RWPE1 (cell line): ENCODE data around the gene ZBTB4.
"Not testable (repeated sequence)": the region's sequence is repeated elsewhere in the genome, so short reads cannot be mapped to it uniquely, and the experiment has no call there.

Experiments used
- CTCF ChIA-PET: fragments of 350-600 bp; sonication (Branson Sonifier 250); formaldehyde crosslinking; extraction: SDS; loops from one replicate; lab custom pipeline; 2021; lab: Yijun Ruan, JAX
- POLR2A ChIA-PET: fragments of 400-600 bp; formaldehyde crosslinking; extraction: SDS; loops from one replicate; lab custom pipeline; 2020; ENCODE audit warnings: antibody characterized with exemption; ENCODE audit not compliant: low non-redundant PET; lab: Yijun Ruan, JAX
- DNase-seq: peaks from one replicate; pipeline ENCODE4 v3.0.0; 2012; ENCODE audit warnings: low spot score
- H3K27ac ChIP-seq: fragments of 450-650 bp; 2 replicates; pipeline ENCODE4 v1.5.1; 2017
- CTCF ChIP-seq: fragments of 450-650 bp; conservative IDR thresholded peaks from 2 replicates; pipeline ENCODE4 v1.5.1; 2017; ENCODE audit warnings: low read depth, mild to moderate bottlenecking

Gene ZBTB4

GRCh38 chr17:7475764-7476422, 3.5 kb downstream of the ZBTB4 start:
- peak; percentile 41 for DNase-seq
- POLR2A ChIA-PET: interaction anchor here (0.6 to 1.2 kb wide), 3 partner anchors 12 to 114 kb away, joined by 4 to 5 read pairs (median 4); partner anchors contain the start of gene SOX15
- TF ChIP-seq CTCF: no peak
- H3K27ac ChIP-seq: peak overlapping the region; percentile 99
- CTCF ChIA-PET: interaction anchor here (0.7 to 4.0 kb wide), 4 partner anchors 13 to 39 kb away, joined by 3 to 19 read pairs (median 4); no protein-coding TSS in a partner anchor

- ChIA-PET POLR2A (interaction anchor here (0.6 to 0.7 kb wide), 2 partner anchors 74 to 114 kb away, joined by 7 to 15 read pairs; no protein-coding TSS in a partner anchor), CTCF (interaction anchor here (0.6 to 4.0 kb wide), 3 partner anchors 12 to 38 kb away, joined by 3 to 19 read pairs (median 5); partner anchors contain the start of gene CHRNB1)
- not testable (repeated sequence) for DNase-seq
- peak overlapping the region; percentile 99 for H3K27ac ChIP-seq
Measured at GRCh38 chr17:7474767-7475166, 4.7 kb downstream of the ZBTB4 start.

DNA sequence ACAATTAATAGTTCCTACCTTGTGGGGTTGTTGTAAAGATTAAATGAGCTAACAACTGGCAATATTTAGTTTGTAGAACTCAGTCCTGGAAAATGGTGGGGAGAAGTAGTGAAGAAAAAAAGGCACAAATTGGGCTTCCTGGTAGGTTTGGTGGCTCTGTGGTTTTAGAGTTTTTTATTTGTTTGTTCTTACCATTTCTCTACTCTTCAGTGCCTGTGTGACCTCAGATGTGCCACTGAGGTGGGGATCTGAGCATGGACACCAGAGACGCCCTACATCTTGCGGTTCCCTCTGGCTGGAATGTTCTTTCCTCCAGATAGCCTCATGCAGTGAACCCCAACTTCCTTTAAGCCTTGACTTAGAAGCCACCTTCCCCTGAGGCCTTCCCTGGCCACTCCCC, 7.7 kb downstream of the ZBTB4 start:
- POLR2A ChIA-PET: interaction anchor here (0.6 kb wide), 1 partner anchor 83 kb away, joined by 5 read pairs; no protein-coding TSS in a partner anchor
- peak overlapping the region; percentile 35 for H3K27ac ChIP-seq
- CTCF ChIA-PET: no interaction called here

DNA sequence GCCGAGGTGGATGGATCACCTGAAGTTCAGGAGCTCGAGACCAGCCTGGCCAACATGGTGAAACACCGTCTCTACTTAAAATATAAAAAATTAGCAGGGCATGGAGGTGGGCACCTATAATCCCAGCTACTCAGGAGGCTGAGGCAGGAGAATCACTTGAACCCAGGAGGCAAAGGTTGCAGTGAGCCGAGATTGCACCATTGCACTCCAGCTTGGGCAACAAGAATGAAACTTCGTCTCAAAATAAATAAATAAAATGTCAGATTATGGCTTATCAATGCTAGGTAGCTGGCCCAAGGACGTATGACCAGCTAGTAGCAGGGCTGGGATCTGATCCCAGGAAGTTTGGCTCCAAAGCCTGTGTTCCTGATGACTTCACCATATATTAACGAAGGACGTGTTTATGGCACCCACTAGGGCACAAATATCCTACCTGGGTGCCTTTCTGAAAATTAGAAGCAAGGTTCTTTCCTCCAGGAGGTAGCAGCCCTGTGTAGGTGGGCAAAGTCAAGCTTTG, 8.9 kb downstream of the ZBTB4 start:
- POLR2A ChIA-PET, CTCF ChIA-PET, DNase-seq: not testable (repeated sequence)
- peak overlapping the region; percentile 53 for H3K27ac ChIP-seq

More for the DNA sequence above, 7.7 kb downstream of the ZBTB4 start:
- DNase-seq: no peak
- TF ChIP-seq CTCF: no peak

DNA sequence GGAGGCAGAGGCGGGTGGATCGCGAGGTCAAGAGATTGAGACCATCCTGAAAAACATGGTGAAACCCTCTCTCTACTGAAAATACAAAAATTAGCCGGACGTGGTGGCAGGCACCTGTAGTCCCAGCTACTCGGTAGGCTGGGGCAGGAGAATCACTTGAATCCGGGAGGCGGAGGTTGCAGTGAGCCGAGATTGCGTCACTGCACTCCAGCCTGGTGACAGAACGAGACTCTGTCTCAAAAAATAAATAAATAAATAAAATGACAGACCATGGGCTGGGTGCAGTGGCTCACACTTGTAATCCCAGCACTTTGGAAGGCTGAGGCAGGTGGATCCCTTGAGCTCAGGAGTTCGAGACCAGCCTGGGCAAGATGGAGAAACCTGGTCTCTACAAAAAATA, 9.6 kb downstream of the ZBTB4 start:
- peak overlapping the region; percentile 53 for H3K27ac ChIP-seq
- POLR2A ChIA-PET, DNase-seq, CTCF ChIA-PET: not testable (repeated sequence)

DNA sequence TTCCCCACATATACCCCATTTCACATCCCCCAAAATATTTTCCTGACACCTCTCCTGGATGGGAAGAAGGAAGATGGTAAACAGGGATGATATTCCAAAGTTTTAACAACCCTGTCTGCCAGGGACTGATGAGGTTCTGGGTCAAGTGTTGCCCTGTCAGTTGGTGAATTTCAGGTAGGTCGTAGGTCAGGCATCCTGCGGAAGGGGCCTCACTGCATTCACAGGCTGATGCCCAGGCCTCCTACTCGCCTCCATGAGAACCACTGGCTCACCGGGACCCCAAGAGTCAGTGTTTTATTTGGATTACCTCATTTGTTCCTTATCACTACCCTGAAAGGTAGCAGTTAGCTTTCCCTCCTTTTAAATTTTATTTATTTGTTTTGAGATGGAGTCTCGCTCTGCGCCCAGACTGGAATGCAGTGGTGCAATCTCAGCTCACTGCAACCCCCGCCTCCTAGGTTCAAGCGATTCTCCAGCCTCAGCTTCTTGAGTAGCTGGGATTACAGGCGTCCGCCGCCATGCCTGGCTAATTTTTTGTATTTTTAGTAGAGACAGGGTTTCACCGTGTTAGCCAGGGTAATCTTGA, 10.5 kb downstream of the ZBTB4 start:
- ChIA-PET CTCF (no interaction called here), POLR2A (no interaction called here)
- DNase-seq: no peak
- H3K27ac ChIP-seq: peak overlapping the region; percentile 53
- no peak for TF ChIP-seq CTCF

- peak overlapping the region; percentile 53 for H3K27ac ChIP-seq
- no peak for DNase-seq
- CTCF ChIA-PET: no interaction called here
- TF ChIP-seq CTCF: no peak
- POLR2A ChIA-PET: no interaction called here
Measured at GRCh38 chr17:7468290-7468689, 11.1 kb downstream of the ZBTB4 start.

DNA sequence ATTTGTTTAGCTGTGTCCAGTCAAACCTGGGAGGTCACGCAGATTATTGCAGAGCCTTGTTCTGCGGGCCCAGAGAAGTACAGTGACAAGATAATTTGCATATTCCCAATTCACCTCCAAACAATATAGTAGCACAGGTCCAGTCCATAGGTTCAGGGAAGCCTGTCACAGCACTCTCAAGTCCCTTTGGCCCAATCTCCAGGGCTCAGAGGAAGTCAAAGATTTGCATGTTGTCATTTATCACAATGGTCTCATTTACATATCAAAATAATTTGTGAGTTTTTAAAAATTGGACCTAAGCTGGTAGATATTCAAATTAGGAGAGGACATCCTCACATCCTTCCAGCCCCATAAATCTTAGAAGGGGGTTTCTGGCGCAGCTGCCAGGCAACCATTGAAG, 11.9 kb downstream of the ZBTB4 start:
- POLR2A ChIA-PET: interaction anchor here (0.6 kb wide), 1 partner anchor 98 kb away, joined by 4 read pairs; no protein-coding TSS in a partner anchor
- CTCF ChIA-PET: no interaction called here
- TF ChIP-seq CTCF: no peak

More for the DNA sequence above, 11.9 kb downstream of the ZBTB4 start:
- no peak for DNase-seq
- H3K27ac ChIP-seq: peak overlapping the region; percentile 53
